ENCODE results near the gene PHLPP2. TPM values are rescaled to one million over a fixed set of nuclear protein-coding genes. Genes with fewer than 3 reads are reported as not detected.

The PHLPP2 gene
- total RNA-seq, 1 experiment from 2014 or later: 4.4 TPM

- Histone ChIP-seq H3K9me2 (replicated peaks; ENCODE audit: low read length) (no peaks in the 10 kb centered on the region), H3K27me3 (ENCODE audit: low read length) (no peaks in the 10 kb centered on the region), H3K36me3 (ENCODE audit: low read depth, low read length) (no peaks in the 10 kb centered on the region), H3K4me1 (ENCODE audit: insufficient read depth, low read length) (0 out of 2 replicates have a peak, but pooled peaks cover 5% of the 10 kb centered on the region), H3F3A (ENCODE audit: low read length, unreplicated experiment) (no peaks in the 10 kb centered on the region), H3K27ac (ENCODE audit: low read length) (no peak overlapping the region), H3K9ac (ENCODE audit: low read length) (no peak overlapping the region), H2AFZ (ENCODE audit: low read length) (no peak overlapping the region), H3K4me3 (ENCODE audit: low read length) (no peak overlapping the region), H3K4me2 (ENCODE audit: low read length) (no peak overlapping the region), H3K9me3 (ENCODE audit: low read length) (no peaks in the 10 kb centered on the region), H3K79me2 (ENCODE audit: low read length) (no peaks in the 10 kb centered on the region), H4K20me1 (ENCODE audit: low read length) (no peaks in the 10 kb centered on the region)
- intact Hi-C loops (cut with micrococcal nuclease): no loop called here
- no TSS peak for BruUV-seq (replicated peaks)
- POLR2A ChIA-PET (ENCODE audit: unreplicated experiment): no interaction called here
- DNase-seq (no peak), ATAC-seq (no peak)
- TF ChIP-seq EZH2phosphoT487 (IDR thresholded peaks at IDR 0.05; ENCODE audit: borderline replicate concordance, low read length) (no peak), EZH2 (IDR thresholded peaks at IDR 0.05; ENCODE audit: low read length, unreplicated experiment) (no peak), CTCF (conservative IDR thresholded peaks at IDR 0.05; ENCODE audit: low read depth, low read length) (no peak)
- CTCF ChIA-PET: no interaction called here
These were observed 88.9 kb downstream of the PHLPP2 start for GRCh38 chr16:71635632-71636031.

- DNase-seq: no peak
- no peak overlapping the region for H2AFZ ChIP-seq (ENCODE audit: low read length)
- no peak overlapping the region for H3K4me2 ChIP-seq (ENCODE audit: low read length)
- H3K9ac ChIP-seq (ENCODE audit: low read length): no peak overlapping the region
- ChIA-PET CTCF (no interaction called here), POLR2A (ENCODE audit: unreplicated experiment) (no interaction called here)
- ATAC-seq: no peak
- no peaks in the 10 kb centered on the region for H3K36me3 ChIP-seq (ENCODE audit: low read depth, low read length)
- TF ChIP-seq CTCF (conservative IDR thresholded peaks at IDR 0.05; ENCODE audit: low read depth, low read length): no peak
- no peak for TF ChIP-seq EZH2 (IDR thresholded peaks at IDR 0.05; ENCODE audit: low read length, unreplicated experiment)
- TF ChIP-seq EZH2phosphoT487 (IDR thresholded peaks at IDR 0.05; ENCODE audit: borderline replicate concordance, low read length): no peak
- BruUV-seq (replicated peaks): no TSS peak
- intact Hi-C loops (cut with micrococcal nuclease): no loop called here
- 0 out of 2 replicates have a peak, but pooled peaks cover 2% of the 10 kb centered on the region for H3K79me2 ChIP-seq (ENCODE audit: low read length)
- no peaks in the 10 kb centered on the region for H3K27me3 ChIP-seq (ENCODE audit: low read length)
- no peaks in the 10 kb centered on the region for H4K20me1 ChIP-seq (ENCODE audit: low read length)
- no peak overlapping the region for H3K4me3 ChIP-seq (ENCODE audit: low read length)
- no peaks in the 10 kb centered on the region for H3K9me2 ChIP-seq (replicated peaks; ENCODE audit: low read length)
- H3K4me1 ChIP-seq (ENCODE audit: insufficient read depth, low read length): 0 out of 2 replicates have a peak, but pooled peaks cover 6% of the 10 kb centered on the region
- no peaks in the 10 kb centered on the region for H3F3A ChIP-seq (ENCODE audit: low read length, unreplicated experiment)
- H3K27ac ChIP-seq (ENCODE audit: low read length): no peak overlapping the region
- no peaks in the 10 kb centered on the region for H3K9me3 ChIP-seq (ENCODE audit: low read length)
These were observed 92.7 kb downstream of the PHLPP2 start for GRCh38 chr16:71631776-71632175.

GRCh38 chr16:71630808-71631207, 93.7 kb downstream of the PHLPP2 start:
- DNase-seq (peak; percentile 73), ATAC-seq (no peak)
- Histone ChIP-seq H3K79me2 (ENCODE audit: low read length) (0 out of 2 replicates have a peak, but pooled peaks cover 4% of the 10 kb centered on the region), H3K27me3 (ENCODE audit: low read length) (no peaks in the 10 kb centered on the region), H3K9me2 (replicated peaks; ENCODE audit: low read length) (no peaks in the 10 kb centered on the region), H3K4me3 (ENCODE audit: low read length) (no peak overlapping the region), H4K20me1 (ENCODE audit: low read length) (no peaks in the 10 kb centered on the region), H3K27ac (ENCODE audit: low read length) (no peak overlapping the region), H2AFZ (ENCODE audit: low read length) (no peak overlapping the region), H3K4me1 (ENCODE audit: insufficient read depth, low read length) (0 out of 2 replicates have a peak, but pooled peaks cover 6% of the 10 kb centered on the region), H3F3A (ENCODE audit: low read length, unreplicated experiment) (no peaks in the 10 kb centered on the region), H3K9ac (ENCODE audit: low read length) (no peak overlapping the region), H3K9me3 (ENCODE audit: low read length) (no peaks in the 10 kb centered on the region), H3K4me2 (ENCODE audit: low read length) (0 out of 2 replicates have a peak overlapping the region, but pooled peaks have one; percentile 19), H3K36me3 (ENCODE audit: low read depth, low read length) (no peaks in the 10 kb centered on the region)
- ChIA-PET POLR2A (ENCODE audit: unreplicated experiment) (no interaction called here), CTCF (interaction anchor here (1.2 kb wide), 1 partner anchor 14 kb away, joined by 5 read pairs; no protein-coding TSS in a partner anchor)
- no TSS peak for BruUV-seq (replicated peaks)
- intact Hi-C loops (cut with micrococcal nuclease): no loop called here
- TF ChIP-seq EZH2 (IDR thresholded peaks at IDR 0.05; ENCODE audit: low read length, unreplicated experiment) (no peak), CTCF (conservative IDR thresholded peaks at IDR 0.05; ENCODE audit: low read depth, low read length) (no peak), EZH2phosphoT487 (IDR thresholded peaks at IDR 0.05; ENCODE audit: borderline replicate concordance, low read length) (no peak)
